ENCODE measurements around the gene RAD23B. TPM values are rescaled to one million over a fixed set of nuclear protein-coding genes. Genes with fewer than 3 reads are reported as not detected.
A peak's percentile ranks its signal among the peaks of the same experiment; 100 is the strongest.
"Not testable (repeated sequence)": the region's sequence is repeated elsewhere in the genome, so short reads cannot be mapped to it uniquely, and the experiment has no call there.

Gene RAD23B
- total RNA-seq, 2 donors from 2014 or later: 64.8 to 75.8 TPM

DNA sequence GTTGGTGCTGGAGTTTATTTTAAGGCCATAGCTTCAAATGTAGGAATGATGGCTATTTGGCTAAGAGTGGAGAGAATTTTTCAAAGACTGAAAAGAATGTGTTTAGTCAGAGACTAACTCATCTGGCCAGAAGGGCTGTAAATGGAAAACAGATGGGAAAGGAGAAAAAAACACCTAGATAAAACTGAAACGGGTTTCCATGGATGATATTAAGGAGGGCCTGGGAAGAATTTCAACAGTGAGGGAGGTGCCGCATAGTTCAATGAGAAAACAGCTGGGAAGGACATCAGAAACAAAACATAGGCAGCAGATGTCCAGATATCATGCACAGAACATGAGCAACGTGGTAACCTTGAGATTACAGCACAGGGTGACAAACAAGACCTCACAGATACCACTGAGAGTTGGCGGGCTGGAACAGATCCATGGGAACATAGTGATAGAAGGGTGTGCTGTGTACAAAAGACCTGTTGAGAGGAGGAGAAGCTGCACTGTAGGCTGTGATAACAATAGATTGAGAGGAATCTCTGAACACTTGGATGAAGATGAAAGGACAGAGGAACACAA is 31.2 kb upstream of the RAD23B start:
- H3K9me3 ChIP-seq (ENCODE audit: control insufficient read depth, low read length, poor library complexity, severe bottlenecking): no peaks in the 10 kb centered on the region
- H3K27me3 Mint-ChIP-seq: peaks cover 12% of the 10 kb centered on the region
- no peaks in the 10 kb centered on the region for H3K4me1 Mint-ChIP-seq
- no peak overlapping the region for H3K27ac Mint-ChIP-seq
- no peak for ATAC-seq
- H3K4me3 Mint-ChIP-seq: no peak overlapping the region
- no peak for DNase-seq
- peaks cover 4% of the 10 kb centered on the region for H3K36me3 Mint-ChIP-seq (ENCODE audit: low read depth)

DNA sequence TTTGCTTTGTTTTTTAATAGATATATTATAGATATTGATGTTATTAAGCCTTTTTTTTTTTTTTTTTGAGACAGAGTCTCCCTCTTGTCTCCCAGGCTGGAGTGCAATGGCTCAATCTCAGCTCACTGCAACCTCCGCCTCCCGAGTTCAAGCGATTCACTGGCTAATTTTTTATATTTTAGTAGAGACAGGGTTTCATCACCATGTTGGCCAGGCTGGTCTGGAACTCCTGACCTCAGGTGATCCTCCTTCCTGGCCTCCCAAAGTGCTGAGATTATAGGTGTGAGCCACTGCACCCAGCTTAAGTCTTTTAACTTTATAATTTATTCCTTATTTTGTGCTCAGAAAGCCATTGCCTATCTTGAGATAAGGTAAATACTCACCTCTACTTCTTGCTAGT is 24.2 kb upstream of the RAD23B start:
- Mint-ChIP-seq H3K4me3 (no peak overlapping the region), H3K4me1 (peaks cover 3% of the 10 kb centered on the region), H3K27me3 (peaks cover 17% of the 10 kb centered on the region), H3K27ac (no peak overlapping the region), H3K36me3 (ENCODE audit: low read depth) (no peaks in the 10 kb centered on the region)
- DNase-seq (no peak), ATAC-seq (no peak)
- H3K9me3 ChIP-seq (ENCODE audit: control insufficient read depth, low read length, poor library complexity, severe bottlenecking): no peaks in the 10 kb centered on the region

DNA sequence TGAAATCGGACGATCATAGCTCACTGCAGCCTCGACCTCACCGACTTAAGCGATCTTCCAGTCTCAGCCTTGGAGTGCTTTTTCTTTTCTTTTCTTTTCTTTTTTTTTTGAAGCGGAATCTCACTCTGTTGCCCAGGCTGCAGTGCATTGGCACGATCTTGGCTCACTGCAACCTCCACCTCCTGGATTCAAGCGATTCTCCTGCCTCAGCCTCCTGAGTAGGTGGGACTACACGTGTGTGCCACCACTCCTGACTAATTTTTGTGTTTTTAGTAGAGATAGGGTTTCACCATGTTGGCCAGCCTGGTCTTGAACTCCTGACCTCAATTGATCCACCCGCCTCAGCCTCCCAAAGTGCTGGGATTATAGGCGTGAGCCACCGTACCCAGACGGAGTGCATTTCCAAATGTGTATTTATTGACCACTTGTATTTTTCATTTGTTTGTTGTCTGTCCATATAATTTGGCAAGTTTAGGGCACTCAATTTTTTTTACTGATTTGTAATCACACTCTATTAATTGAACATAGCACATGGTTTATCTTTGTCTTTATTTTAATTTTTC is 23.2 kb upstream of the RAD23B start:
- not testable (repeated sequence) for H3K9me3 ChIP-seq (ENCODE audit: control insufficient read depth, low read length, poor library complexity, severe bottlenecking); H3K27ac Mint-ChIP-seq; H3K4me1 Mint-ChIP-seq; ATAC-seq; H3K36me3 Mint-ChIP-seq (ENCODE audit: low read depth); DNase-seq; H3K4me3 Mint-ChIP-seq
- H3K27me3 Mint-ChIP-seq: peaks cover 17% of the 10 kb centered on the region

DNA sequence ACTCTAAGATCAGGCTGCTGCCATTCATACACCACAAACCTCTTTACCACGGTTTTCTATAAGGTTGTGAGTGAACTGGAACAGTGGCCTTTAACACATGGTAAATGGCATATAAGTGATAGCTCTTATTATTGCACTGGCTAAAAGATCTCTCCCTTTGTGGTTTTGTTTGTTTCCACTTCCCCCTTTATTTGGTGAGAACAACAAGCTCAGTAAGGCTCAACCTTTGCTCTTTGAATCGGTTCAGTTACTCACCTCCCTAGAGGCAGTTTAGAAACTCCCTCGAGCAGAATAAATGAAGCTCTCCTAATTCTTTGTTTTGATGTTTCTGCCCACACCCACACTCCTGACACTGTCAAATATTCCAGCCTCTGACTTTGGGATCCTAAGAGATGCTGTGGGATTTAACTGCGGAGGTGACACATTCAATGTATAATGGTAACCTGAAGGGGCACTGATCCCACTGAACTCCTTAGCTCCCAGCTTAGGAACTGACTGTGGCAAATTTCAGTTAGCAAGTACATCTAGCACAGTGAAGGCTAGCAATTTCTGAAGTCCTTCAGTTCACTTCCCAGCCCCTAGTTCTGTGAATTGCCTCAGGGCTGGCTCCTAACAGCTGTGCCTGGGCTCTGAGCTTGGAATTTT is 22.5 kb upstream of the RAD23B start:
- Mint-ChIP-seq H3K4me3 (no peak overlapping the region), H3K27ac (no peak overlapping the region), H3K36me3 (ENCODE audit: low read depth) (no peaks in the 10 kb centered on the region), H3K4me1 (peaks cover 3% of the 10 kb centered on the region), H3K27me3 (peaks cover 17% of the 10 kb centered on the region)
- H3K9me3 ChIP-seq (ENCODE audit: control insufficient read depth, low read length, poor library complexity, severe bottlenecking): no peaks in the 10 kb centered on the region
- DNase-seq: no peak
- peak; percentile 69 for ATAC-seq

DNA sequence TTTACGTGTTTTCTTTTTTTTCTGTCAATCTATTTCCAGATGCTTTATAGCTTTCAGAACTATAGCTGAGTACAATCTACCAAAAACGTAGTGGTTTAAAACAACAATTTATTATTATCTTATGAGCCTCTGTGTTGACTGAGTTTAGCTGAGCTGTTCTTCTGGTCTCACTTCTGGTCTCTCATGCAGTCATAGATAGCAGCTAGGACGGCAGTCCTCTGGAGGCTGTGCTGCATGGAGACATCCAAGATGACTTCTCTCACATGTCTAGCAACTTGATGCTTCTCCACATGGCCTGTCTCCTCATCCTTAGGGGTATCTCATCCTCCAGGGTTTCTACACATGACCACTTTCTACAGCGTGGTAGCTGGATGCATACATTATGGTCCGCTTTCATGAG is 22.0 kb upstream of the RAD23B start:
- Mint-ChIP-seq H3K36me3 (ENCODE audit: low read depth) (no peaks in the 10 kb centered on the region), H3K27ac (no peak overlapping the region), H3K4me1 (peaks cover 3% of the 10 kb centered on the region), H3K27me3 (peaks cover 17% of the 10 kb centered on the region), H3K4me3 (no peak overlapping the region)
- H3K9me3 ChIP-seq (ENCODE audit: control insufficient read depth, low read length, poor library complexity, severe bottlenecking): no peaks in the 10 kb centered on the region
- no peak for ATAC-seq
- no peak for DNase-seq

DNA sequence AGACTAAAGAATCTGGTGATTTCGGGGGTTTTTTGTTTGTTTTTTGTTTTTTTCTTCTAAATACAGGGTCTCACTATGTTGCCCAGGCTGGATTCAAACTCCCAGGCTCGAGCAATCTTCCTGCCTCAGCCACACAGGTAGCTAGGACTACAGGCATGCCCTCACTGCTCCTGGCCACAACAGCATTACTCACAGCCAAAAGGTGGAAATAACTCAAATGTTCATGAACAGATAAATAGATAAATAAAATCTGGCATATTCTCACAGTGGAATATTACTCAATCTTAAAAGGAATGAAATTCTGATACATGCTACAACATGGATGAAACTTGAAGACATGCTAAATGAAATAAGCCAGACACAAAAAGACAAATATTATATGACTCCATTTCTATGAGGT is 19.8 kb upstream of the RAD23B start:
- Mint-ChIP-seq H3K27ac (no peak overlapping the region), H3K4me3 (no peak overlapping the region), H3K4me1 (peaks cover 3% of the 10 kb centered on the region), H3K36me3 (ENCODE audit: low read depth) (no peaks in the 10 kb centered on the region), H3K27me3 (peaks cover 17% of the 10 kb centered on the region)
- ATAC-seq (no peak), DNase-seq (no peak)
- H3K9me3 ChIP-seq (ENCODE audit: control insufficient read depth, low read length, poor library complexity, severe bottlenecking): no peaks in the 10 kb centered on the region

DNA sequence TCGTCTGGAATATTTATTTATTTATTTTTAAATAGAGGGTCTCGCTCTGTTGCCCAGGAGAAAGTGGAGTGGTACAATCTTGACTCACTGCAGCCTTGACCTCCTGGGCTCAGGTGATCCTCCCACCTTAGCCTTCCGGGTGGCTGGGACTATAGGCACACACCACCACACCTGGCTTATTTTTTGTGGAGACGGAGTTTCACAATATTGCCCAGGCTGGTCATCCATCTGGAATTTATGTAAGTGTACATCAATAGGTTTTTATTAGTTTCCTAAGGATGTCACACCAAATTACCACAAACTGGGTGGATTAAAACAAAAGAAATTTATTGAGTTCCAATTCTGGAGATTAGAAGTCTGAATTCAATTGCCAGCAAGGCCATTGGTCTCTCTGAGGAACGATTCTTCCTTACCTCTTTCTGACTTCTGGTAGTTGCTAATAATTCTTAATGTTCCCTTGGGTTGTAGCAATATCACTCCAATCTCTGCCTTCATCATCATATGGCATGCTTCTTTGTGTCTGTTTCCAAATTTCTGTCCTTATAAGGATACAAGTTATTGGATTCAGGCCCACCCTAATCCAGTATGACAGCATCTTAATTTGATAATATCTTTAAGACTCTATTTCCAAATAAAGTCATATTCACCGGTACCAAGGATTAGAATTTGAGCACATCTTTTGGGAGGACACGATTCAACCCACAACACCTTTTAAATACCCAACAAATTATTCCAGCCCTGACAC is 16.3 kb upstream of the RAD23B start:
- Mint-ChIP-seq H3K36me3 (ENCODE audit: low read depth) (no peaks in the 10 kb centered on the region), H3K27ac (no peak overlapping the region), H3K27me3 (peaks cover 16% of the 10 kb centered on the region), H3K4me1 (peaks cover 7% of the 10 kb centered on the region), H3K4me3 (no peak overlapping the region)
- no peaks in the 10 kb centered on the region for H3K9me3 ChIP-seq (ENCODE audit: control insufficient read depth, low read length, poor library complexity, severe bottlenecking)
- DNase-seq: no peak
- ATAC-seq: no peak

DNA sequence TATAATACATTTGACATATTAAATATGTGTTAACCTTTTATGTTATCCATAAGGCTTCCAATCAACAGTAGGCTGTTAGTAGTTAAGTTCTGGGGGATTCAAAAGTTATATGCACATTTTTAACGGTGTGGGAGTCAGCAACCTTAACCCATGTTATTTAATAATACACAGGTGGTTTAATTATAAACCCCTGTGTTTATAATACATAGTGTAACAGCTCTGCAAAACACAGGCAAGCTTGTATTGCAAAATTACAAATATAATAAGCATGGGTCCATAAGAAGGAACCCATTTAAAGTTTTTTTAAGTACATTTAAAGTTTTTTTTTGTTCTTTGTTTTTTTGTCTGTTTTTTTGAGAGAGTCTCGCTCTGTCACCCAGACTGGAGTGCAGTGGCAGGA is 14.5 kb upstream of the RAD23B start:
- Mint-ChIP-seq H3K4me1 (peaks cover 7% of the 10 kb centered on the region), H3K27me3 (peaks cover 19% of the 10 kb centered on the region), H3K4me3 (no peak overlapping the region), H3K27ac (no peak overlapping the region), H3K36me3 (ENCODE audit: low read depth) (no peaks in the 10 kb centered on the region)
- no peak for ATAC-seq
- no peaks in the 10 kb centered on the region for H3K9me3 ChIP-seq (ENCODE audit: control insufficient read depth, low read length, poor library complexity, severe bottlenecking)
- no peak for DNase-seq

DNA sequence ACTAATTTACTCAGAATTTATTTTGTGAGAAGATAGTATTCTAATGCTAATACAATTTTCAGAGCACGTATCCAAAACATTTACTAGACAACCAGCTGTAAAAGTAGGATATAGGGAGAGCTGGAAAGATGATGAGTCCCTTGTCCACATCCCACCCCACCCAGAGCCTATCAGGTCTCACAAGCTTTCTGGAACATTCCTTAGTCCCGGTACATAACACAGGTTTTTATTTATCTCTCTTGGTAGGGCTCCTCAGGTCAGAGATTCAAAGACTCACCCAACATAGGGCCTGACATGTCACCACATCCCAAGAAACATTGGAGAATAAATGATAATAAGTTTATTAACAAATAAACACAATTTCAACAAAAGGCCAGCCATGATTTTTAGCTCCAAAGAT is 13.8 kb upstream of the RAD23B start:
- Mint-ChIP-seq H3K27ac (no peak overlapping the region), H3K27me3 (peaks cover 26% of the 10 kb centered on the region), H3K36me3 (ENCODE audit: low read depth) (no peaks in the 10 kb centered on the region), H3K4me3 (no peak overlapping the region), H3K4me1 (peaks cover 10% of the 10 kb centered on the region)
- no peak for ATAC-seq
- H3K9me3 ChIP-seq (ENCODE audit: control insufficient read depth, low read length, poor library complexity, severe bottlenecking): no peaks in the 10 kb centered on the region
- DNase-seq: no peak

DNA sequence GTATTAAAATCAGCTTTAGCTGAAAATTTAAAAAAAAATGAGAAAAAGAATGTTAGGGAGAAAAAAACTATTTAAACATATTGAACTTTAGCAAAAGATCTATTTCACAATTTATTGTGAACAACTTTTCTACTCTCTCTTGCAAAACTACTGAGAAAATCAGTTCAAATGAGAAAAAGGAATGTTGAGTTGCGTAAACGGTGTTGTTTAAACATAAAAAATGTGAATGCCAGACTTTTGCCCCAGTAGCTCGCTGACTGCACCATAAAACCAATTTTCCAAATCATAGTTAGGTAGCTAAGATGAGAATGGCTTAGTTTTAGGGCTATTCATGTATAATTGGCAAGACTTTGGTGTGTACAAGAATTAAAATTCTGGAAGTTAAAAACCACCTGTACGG is 13.4 kb upstream of the RAD23B start:
- no peak for ATAC-seq
- no peak for DNase-seq
- Mint-ChIP-seq H3K36me3 (ENCODE audit: low read depth) (no peaks in the 10 kb centered on the region), H3K4me1 (peaks cover 10% of the 10 kb centered on the region), H3K27ac (no peak overlapping the region), H3K27me3 (peaks cover 28% of the 10 kb centered on the region), H3K4me3 (no peak overlapping the region)
- H3K9me3 ChIP-seq (ENCODE audit: control insufficient read depth, low read length, poor library complexity, severe bottlenecking): no peaks in the 10 kb centered on the region

DNA sequence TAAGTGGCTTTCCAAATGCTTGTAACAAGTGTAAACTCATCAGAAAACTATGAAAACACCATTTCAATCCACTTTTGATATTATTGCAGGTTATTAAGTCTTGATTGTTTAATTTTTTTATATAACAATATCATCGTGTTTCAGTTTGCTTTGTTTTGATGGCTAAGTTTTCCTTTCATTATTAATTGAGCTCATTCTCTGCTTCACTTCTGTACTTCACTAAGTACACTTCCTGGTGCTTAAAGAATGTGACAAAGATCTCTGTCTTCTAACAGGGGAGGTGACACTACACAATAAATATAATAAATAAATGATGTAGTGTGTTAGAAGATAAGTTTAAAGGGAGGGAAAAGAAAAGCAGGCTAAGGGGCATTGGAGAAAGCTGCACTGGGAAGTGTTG is 13.0 kb upstream of the RAD23B start:
- peaks cover 31% of the 10 kb centered on the region for H3K27me3 Mint-ChIP-seq
- peaks cover 10% of the 10 kb centered on the region for H3K4me1 Mint-ChIP-seq
- no peak overlapping the region for H3K27ac Mint-ChIP-seq
- DNase-seq (no peak), ATAC-seq (no peak)
- H3K4me3 Mint-ChIP-seq: no peak overlapping the region
- H3K9me3 ChIP-seq (ENCODE audit: control insufficient read depth, low read length, poor library complexity, severe bottlenecking): no peaks in the 10 kb centered on the region
- no peaks in the 10 kb centered on the region for H3K36me3 Mint-ChIP-seq (ENCODE audit: low read depth)

DNA sequence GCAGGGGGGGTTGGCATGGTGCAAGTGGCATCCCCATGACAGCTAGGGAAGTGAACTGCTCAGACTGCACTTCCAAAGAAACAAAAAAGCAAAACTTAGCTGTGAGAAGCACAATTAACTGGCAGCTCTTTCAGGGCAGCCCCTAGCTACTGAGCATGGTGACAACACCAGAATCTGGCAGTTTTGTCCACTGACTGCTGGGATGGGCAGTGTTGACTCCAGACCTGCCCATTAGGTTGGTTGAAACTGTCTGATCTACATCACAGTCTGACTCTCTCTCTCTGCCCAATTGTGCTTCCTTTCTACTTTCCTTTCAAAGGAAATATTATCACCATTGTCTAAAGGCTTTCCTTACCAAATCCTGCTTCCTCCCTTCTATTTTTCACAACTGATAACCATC is 12.5 kb upstream of the RAD23B start:
- Mint-ChIP-seq H3K4me3 (no peak overlapping the region), H3K36me3 (ENCODE audit: low read depth) (no peaks in the 10 kb centered on the region), H3K4me1 (peaks cover 10% of the 10 kb centered on the region), H3K27me3 (peaks cover 36% of the 10 kb centered on the region), H3K27ac (no peak overlapping the region)
- H3K9me3 ChIP-seq (ENCODE audit: control insufficient read depth, low read length, poor library complexity, severe bottlenecking): no peaks in the 10 kb centered on the region
- ATAC-seq: no peak
- no peak for DNase-seq

DNA sequence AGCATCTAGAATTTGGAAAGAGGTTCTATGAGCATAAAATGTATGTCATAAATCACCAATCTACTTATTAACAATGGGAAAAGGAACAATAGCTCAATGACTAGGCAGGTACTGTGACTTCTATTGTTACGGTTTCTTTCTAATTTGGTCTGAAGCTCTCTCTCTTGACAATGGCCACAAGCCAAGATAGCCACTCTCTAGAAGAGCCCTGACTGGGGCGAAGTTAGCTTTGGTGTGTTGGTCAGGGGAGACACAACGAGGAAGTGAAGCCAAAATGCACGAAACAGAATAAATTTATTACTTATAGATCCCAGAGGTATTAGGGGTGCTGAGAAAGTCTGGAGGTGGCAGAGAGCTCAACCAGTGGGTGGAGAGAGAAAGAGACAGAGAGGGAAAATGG is 9.4 kb upstream of the RAD23B start:
- DNase-seq: no peak
- H3K27me3 Mint-ChIP-seq: peaks cover 56% of the 10 kb centered on the region
- no peak overlapping the region for H3K27ac Mint-ChIP-seq
- H3K4me1 Mint-ChIP-seq: peaks cover 10% of the 10 kb centered on the region
- peaks cover 2% of the 10 kb centered on the region for H3K36me3 Mint-ChIP-seq (ENCODE audit: low read depth)
- no peaks in the 10 kb centered on the region for H3K9me3 ChIP-seq (ENCODE audit: control insufficient read depth, low read length, poor library complexity, severe bottlenecking)
- no peak for ATAC-seq
- H3K4me3 Mint-ChIP-seq: no peak overlapping the region
